GM12864 (cell line): Measurements from ENCODE around the gene INTS12.
A peak's percentile ranks its signal among the peaks of the same experiment; 100 is the strongest.
"Not testable (repeated sequence)": the region's sequence is repeated elsewhere in the genome, so short reads cannot be mapped to it uniquely, and the experiment has no call there.

Experiments used
- DNase-seq: peaks from one replicate; pipeline ENCODE4 v3.0.0-alpha.2; 2011; ENCODE audit warnings: low read depth
- H3K4me3 ChIP-seq: 2 replicates; pipeline ENCODE4 v1.5.1; 2011; ENCODE audit warnings: mild to moderate bottlenecking, low read depth, low read length, control low read depth
- TF ChIP-seq, protein P1 (sequence below): IDR thresholded peaks from 2 replicates; pipeline ENCODE4 v1.5.1; 2011; ENCODE audit warnings: low read depth, mild to moderate bottlenecking, moderate library complexity, low read length, control low read depth, inconsistent platforms; ENCODE audit errors: missing control alignments

The INTS12 gene

GRCh38 chr4:105708181-105709080 lies at the start of gene INTS12, which contains the start of gene GSTCD:
INTS12 (minus strand) TSS chr4:105708689; CDS start chr4:105700005, 8,684 bp downstream.
GSTCD (plus strand) TSS chr4:105708784; CDS start chr4:105717614, 8,830 bp downstream.
- peak; percentile 85 for DNase-seq
- TF ChIP-seq, protein P1, sequence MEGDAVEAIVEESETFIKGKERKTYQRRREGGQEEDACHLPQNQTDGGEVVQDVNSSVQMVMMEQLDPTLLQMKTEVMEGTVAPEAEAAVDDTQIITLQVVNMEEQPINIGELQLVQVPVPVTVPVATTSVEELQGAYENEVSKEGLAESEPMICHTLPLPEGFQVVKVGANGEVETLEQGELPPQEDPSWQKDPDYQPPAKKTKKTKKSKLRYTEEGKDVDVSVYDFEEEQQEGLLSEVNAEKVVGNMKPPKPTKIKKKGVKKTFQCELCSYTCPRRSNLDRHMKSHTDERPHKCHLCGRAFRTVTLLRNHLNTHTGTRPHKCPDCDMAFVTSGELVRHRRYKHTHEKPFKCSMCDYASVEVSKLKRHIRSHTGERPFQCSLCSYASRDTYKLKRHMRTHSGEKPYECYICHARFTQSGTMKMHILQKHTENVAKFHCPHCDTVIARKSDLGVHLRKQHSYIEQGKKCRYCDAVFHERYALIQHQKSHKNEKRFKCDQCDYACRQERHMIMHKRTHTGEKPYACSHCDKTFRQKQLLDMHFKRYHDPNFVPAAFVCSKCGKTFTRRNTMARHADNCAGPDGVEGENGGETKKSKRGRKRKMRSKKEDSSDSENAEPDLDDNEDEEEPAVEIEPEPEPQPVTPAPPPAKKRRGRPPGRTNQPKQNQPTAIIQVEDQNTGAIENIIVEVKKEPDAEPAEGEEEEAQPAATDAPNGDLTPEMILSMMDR: no peak
- peak within 1 kb of the TSS; percentile 91 for H3K4me3 ChIP-seq

GRCh38 chr4:105755375-105755774 lies 46.9 kb upstream of the INTS12 start:
- TF ChIP-seq, protein P1: no peak
- DNase-seq: no peak
- H3K4me3 ChIP-seq: no peak overlapping the region

- TF ChIP-seq, protein P1: no peak
Measured at GRCh38 chr4:105753361-105753760, 44.9 kb upstream of the INTS12 start.

GRCh38 chr4:105751718-105752299 lies 43.3 kb upstream of the INTS12 start:
- no peak overlapping the region for H3K4me3 ChIP-seq
- no peak for DNase-seq
- TF ChIP-seq, protein P1: no peak

More at GRCh38 chr4:105753361-105753760, 44.9 kb upstream of the INTS12 start:
- DNase-seq: no peak
- H3K4me3 ChIP-seq: no peak overlapping the region

DNA sequence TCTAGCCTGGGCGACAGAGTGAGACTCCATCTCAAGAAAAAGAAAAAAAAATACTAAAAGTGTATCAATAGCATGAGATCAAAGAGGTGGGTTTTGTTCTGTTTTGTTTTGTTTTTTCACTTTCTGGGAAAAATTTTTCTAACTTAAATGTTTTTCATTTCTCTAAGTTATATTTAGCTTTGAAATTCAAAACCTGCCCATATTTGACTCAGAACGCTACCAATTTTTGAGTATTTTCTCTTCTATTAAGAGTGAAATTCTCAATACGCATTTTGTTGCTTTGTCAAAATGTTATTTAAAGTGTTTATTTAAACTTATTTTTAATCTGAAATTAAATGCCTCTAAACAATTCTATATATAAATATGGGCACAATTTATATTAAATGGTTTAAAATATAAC lies 39.7 kb upstream of the INTS12 start:
- TF ChIP-seq, protein P1: no peak
- no peak for DNase-seq
- no peak overlapping the region for H3K4me3 ChIP-seq

DNA sequence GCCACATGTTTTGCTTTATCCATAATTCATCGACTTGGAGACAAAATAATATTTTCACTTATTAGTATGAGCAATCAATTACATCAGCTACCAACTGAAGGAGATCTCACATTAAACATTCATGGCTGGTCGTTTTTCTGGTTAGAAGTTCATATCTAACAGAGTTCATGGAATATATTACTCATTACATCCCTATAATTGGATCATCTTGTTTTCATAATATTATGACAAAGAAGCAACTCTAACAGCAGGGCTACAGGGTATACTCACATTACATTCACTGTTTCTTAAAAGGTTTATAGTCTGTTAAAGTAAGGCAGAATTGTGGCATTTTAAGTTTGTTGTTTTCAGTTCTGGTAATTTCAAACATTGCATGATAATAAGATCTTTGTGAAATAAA lies 33.1 kb upstream of the INTS12 start:
- H3K4me3 ChIP-seq: no peak overlapping the region
- TF ChIP-seq, protein P1: no peak
- no peak for DNase-seq

DNA sequence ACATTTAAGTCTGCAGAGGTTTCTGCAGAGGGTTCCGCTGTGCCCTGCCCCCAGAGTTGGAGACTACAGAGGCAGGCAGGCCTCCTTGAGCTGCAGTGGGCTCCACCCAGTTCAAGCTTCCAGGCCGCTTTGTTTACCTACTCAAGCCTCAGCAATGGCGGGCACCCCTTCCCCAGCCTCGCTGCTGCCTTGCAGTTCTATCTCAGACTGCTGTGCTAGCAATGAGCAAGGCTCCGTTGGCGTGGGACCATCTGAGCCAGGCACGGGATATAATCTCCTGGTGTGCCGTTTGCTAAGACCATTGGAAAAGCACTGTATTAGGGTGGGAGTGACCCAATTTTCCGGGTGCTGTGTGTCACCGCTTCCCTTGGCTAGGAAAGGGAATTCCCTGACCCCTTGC lies 26.7 kb upstream of the INTS12 start:
- not testable (repeated sequence) for DNase-seq, H3K4me3 ChIP-seq

DNA sequence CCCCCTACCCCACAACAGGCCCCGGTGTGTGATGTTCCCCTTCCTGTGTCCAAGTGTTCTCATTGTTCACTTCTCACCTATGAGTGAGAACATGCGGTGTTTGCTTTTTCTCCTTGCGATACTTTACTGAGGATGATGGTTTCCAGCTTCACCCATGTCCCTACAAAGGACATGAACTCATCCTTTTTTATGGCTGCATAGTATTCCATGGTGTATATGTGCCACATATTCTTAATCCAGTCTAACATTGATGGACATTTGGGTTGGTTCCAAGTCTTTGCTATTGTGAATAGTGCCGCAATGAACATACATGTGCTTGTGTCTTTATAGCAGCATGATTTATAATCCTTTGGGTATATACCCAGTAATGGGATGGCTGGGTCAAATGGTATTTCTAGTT lies 21.4 kb upstream of the INTS12 start:
- DNase-seq: not testable (repeated sequence)

More for the DNA sequence above, 21.4 kb upstream of the INTS12 start:
- not testable (repeated sequence) for H3K4me3 ChIP-seq
